ENCODE measurements around the gene NOC4L. TPM values are rescaled to one million over a fixed set of nuclear protein-coding genes. Genes with fewer than 3 reads are reported as not detected.

NOC4L gene
- total RNA-seq, 1 donor from 2014 or later = 29.1 TPM

GRCh38 chr12:132199526-132200319 lies 55.5 kb downstream of the NOC4L start:
- Mint-ChIP-seq H3K36me3 (ENCODE audit: low read depth) (no peaks in the 10 kb centered on the region), H3K4me1 (no peaks in the 10 kb centered on the region), H3K27ac (no peak overlapping the region), H3K27me3 (peaks cover 18% of the 10 kb centered on the region), H3K9me3 (no peaks in the 10 kb centered on the region), H3K4me3 (no peak overlapping the region)
- ChIA-PET POLR2A (no interaction called here), CTCF (no interaction called here)
- ATAC-seq (ENCODE audit: low read depth) = no peak
- no peak for DNase-seq
- TF ChIP-seq CTCF (IDR thresholded peaks at IDR 0.05) = no peak
- intact Hi-C loops (cut with micrococcal nuclease) = no loop called here

DNA sequence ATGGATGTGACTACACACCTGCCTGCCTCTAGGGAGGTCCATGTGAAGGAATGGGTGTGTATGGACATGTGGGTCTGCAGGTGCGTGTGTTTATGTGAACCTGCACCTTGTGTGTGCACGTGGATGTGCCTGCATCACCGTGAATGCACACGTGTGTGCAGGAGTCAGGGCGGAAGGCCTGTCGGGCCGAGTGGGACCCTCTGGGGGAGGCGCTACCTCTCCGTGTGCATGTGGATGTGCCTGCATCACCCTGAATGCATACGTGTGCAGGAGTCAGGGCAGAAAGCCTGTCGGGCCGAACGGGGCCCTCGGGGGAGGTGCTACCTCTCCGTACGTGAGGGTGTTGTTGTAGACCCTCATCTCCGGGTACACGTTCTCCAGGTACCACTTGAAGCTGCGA lies 56.5 kb downstream of the NOC4L start:
- CTCF ChIA-PET = no interaction called here
- Mint-ChIP-seq H3K9me3 (no peaks in the 10 kb centered on the region), H3K27me3 (peaks cover 23% of the 10 kb centered on the region), H3K27ac (no peak overlapping the region), H3K4me1 (peaks cover 4% of the 10 kb centered on the region), H3K4me3 (no peak overlapping the region), H3K36me3 (ENCODE audit: low read depth) (no peaks in the 10 kb centered on the region)
- no peak for ATAC-seq (ENCODE audit: low read depth)
- intact Hi-C loops (cut with micrococcal nuclease) = no loop called here
- no peak for TF ChIP-seq CTCF (IDR thresholded peaks at IDR 0.05)
- POLR2A ChIA-PET = no interaction called here
- DNase-seq = no peak

DNA sequence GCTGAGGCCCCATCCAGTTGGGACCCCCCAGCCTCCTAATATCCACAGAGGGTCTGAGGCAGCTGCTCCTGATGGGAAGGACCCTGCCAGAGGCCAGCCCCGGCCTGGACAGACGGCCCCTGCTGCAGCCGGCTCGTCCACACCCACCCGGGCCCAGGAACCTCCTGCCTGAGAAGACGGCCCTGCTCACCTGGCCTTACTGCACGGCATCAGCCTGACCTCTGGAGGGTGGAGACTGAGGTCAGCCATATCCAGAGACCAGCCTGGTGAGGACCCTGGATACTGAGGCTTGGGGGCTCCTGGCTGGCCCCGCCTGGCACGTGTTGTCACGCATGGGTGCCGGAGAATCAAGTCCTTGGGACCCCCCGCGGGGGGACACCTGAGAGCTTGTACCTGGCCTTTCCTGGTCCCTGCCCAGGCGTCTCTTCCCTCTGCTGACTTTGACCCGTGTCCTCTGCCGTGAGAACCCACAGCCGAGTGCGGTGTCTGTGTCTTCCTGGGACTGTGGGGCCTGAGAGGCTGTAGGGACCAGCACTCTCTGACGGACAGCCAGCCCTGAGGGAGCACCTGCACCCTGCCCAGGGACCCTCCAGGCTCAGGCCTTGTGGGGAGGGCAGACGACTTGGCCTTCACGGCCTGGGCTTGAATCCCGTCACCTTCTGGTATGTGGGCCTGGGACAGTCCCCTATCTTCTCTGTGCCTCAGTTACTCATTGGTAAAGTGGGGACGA lies 57.3 kb downstream of the NOC4L start:
- intact Hi-C loops (cut with micrococcal nuclease) = no loop called here
- DNase-seq (no peak), ATAC-seq (ENCODE audit: low read depth) (no peak)
- H3K27me3 Mint-ChIP-seq = peaks cover 27% of the 10 kb centered on the region
- peaks cover 4% of the 10 kb centered on the region for H3K4me1 Mint-ChIP-seq
- ChIA-PET CTCF (no interaction called here), POLR2A (no interaction called here)
- no peak overlapping the region for H3K27ac Mint-ChIP-seq
- H3K9me3 Mint-ChIP-seq = no peaks in the 10 kb centered on the region
- no peak for TF ChIP-seq CTCF (IDR thresholded peaks at IDR 0.05)
- H3K4me3 Mint-ChIP-seq = no peak overlapping the region
- H3K36me3 Mint-ChIP-seq (ENCODE audit: low read depth) = no peaks in the 10 kb centered on the region

Other genes with a start within 250 kb of the NOC4L start
- 20.1 and 27.0 TPM in 2 replicates for gene ULK1, start 249.8 kb upstream of the NOC4L start, total RNA-seq
- gene PUS1, start 215.2 kb upstream of the NOC4L start, total RNA-seq = 51.5 and 60.3 TPM in 2 replicates
- gene EP400, start 194.5 kb upstream of the NOC4L start, total RNA-seq = 57.8 and 65.6 TPM in 2 replicates
- gene DDX51, start 138 bp upstream of the NOC4L start, total RNA-seq = 39.9 and 43.0 TPM in 2 replicates
- not detected in 2 replicates for gene GALNT9, start 185.1 kb downstream of the NOC4L start, total RNA-seq